GM18907 (cell line): ENCODE results near the gene MMP15.
"Not testable (repeated sequence)": the region's sequence is repeated elsewhere in the genome, so short reads cannot be mapped to it uniquely, and the experiment has no call there.

Source experiments
- ATAC-seq: cut with Tn5 transposase; IDR thresholded peaks from one replicate; pipeline ENCODE4 v1.9.1; 2021; ENCODE audit warnings: mild to moderate bottlenecking, moderate library complexity; ENCODE audit not compliant: unreplicated experiment

Gene MMP15

GRCh38 chr16:58085584-58086251 is 60.2 kb downstream of the MMP15 start:
- ATAC-seq: no peak

GRCh38 chr16:58086381-58087208 is 61.0 kb downstream of the MMP15 start:
- no peak for ATAC-seq

GRCh38 chr16:58087209-58087913 is 61.8 kb downstream of the MMP15 start:
- no peak for ATAC-seq

GRCh38 chr16:58088091-58088490 is 62.5 kb downstream of the MMP15 start:
- no peak for ATAC-seq

- ATAC-seq: not testable (repeated sequence)
These were observed 64.8 kb downstream of the MMP15 start for GRCh38 chr16:58090396-58090795.

- no peak for ATAC-seq
These were observed 68.5 kb downstream of the MMP15 start for GRCh38 chr16:58094026-58094425.

- ATAC-seq: no peak
These were observed 69.4 kb downstream of the MMP15 start for GRCh38 chr16:58094791-58095574.

- not testable (repeated sequence) for ATAC-seq
These were observed 70.0 kb downstream of the MMP15 start for GRCh38 chr16:58095575-58095960.

GRCh38 chr16:58096249-58096648 is 70.7 kb downstream of the MMP15 start:
- no peak for ATAC-seq
